Liver (tissue), 9 donors: Measurements from ENCODE around the gene CLK1. TPM values are rescaled to one million over a fixed set of nuclear protein-coding genes. Genes with fewer than 3 reads are reported as not detected.

ENCODE experiments used
- DNase-seq: peaks from one replicate; pipeline ENCODE4 v3.0.0-alpha.2; 2017; ENCODE audit warnings: low spot score
- H3K27ac ChIP-seq, 2 donors: one replicate each; pipeline ENCODE4 v1.7.0; 2013; ENCODE audit warnings: inconsistent platforms in 2 of 2, low read length in 2 of 2, control low read depth in 1 of 2, low read depth in 1 of 2, mild to moderate bottlenecking in 1 of 2
- H3K27me3 ChIP-seq, 4 donors: one replicate each; pipeline versions ENCODE4 v1.6.1 to v1.7.0; 2013; ENCODE audit warnings: low read length in 3 of 4, inconsistent platforms in 1 of 4, mild to moderate bottlenecking in 1 of 4, moderate library complexity in 1 of 4; ENCODE audit not compliant: control insufficient read depth in 4 of 4, insufficient read depth in 4 of 4
- H3K36me3 ChIP-seq, 4 donors: one replicate each; pipeline versions ENCODE4 v1.6.1 to v1.7.0; 2013; ENCODE audit warnings: low read length in 3 of 4, mild to moderate bottlenecking in 3 of 4, low read depth in 1 of 4, moderate library complexity in 1 of 4; ENCODE audit not compliant: control insufficient read depth in 4 of 4, insufficient read depth in 3 of 4
- H3K4me1 ChIP-seq, 4 donors: one replicate each; pipeline versions ENCODE4 v1.6.1 to v1.7.0; 2013; ENCODE audit warnings: low read length in 3 of 4, mild to moderate bottlenecking in 3 of 4, moderate library complexity in 1 of 4; ENCODE audit not compliant: control insufficient read depth in 4 of 4, insufficient read depth in 4 of 4
- H3K4me3 ChIP-seq, 3 donors: one replicate each; pipeline versions ENCODE4 v1.6.1 to v1.7.0; 2013; ENCODE audit warnings: low read length in 3 of 3, control low read depth in 1 of 3, low read depth in 1 of 3, mild to moderate bottlenecking in 1 of 3
- H3K9ac ChIP-seq, 2 donors: one replicate each; pipeline ENCODE4 v1.7.0; 2013; ENCODE audit warnings: low read length in 2 of 2, mild to moderate bottlenecking in 2 of 2, moderate library complexity in 2 of 2, control low read depth in 1 of 2, low read depth in 1 of 2
- H3K9me3 ChIP-seq, 4 donors: one replicate each; pipeline versions ENCODE4 v1.6.1 to v1.7.0; 2013; ENCODE audit warnings: low read length in 3 of 4; ENCODE audit not compliant: control insufficient read depth in 4 of 4
- ATF3 ChIP-seq: IDR thresholded peaks from 2 replicates; pipeline ENCODE4 v1.6.1; 2016; ENCODE audit warnings: antibody characterized with exemption
- CTCF ChIP-seq: fragments of 150-350 bp; IDR thresholded peaks from 2 replicates; pipeline ENCODE4 v1.5.1; 2017; ENCODE audit warnings: improper control_type of control experiment, low read depth, low read length; ENCODE audit not compliant: missing input control
- EGR1 ChIP-seq, 2 donors: IDR thresholded peaks; 2 replicates each; pipeline ENCODE4 v1.6.1; 2016 to 2018; ENCODE audit warnings: antibody characterized with exemption in 2 of 2, low read depth in 2 of 2
- FOXA1 ChIP-seq: IDR thresholded peaks from 2 replicates; pipeline ENCODE4 v1.6.1; 2016; ENCODE audit warnings: antibody characterized with exemption
- FOXA2 ChIP-seq: IDR thresholded peaks from 2 replicates; pipeline ENCODE4 v1.6.1; 2016; ENCODE audit warnings: antibody characterized with exemption
- GABPA ChIP-seq, 2 donors: IDR thresholded peaks in 1 of 2; conservative IDR thresholded peaks in 1 of 2; 2 replicates each; pipeline ENCODE4 v1.6.1; 2016; ENCODE audit warnings: antibody characterized with exemption in 2 of 2, mild to moderate bottlenecking in 1 of 2, moderate library complexity in 1 of 2
- HNF4A ChIP-seq, 2 donors: conservative IDR thresholded peaks; 2 replicates each; pipeline ENCODE4 v1.6.1; 2016; ENCODE audit warnings: antibody characterized with exemption in 2 of 2, mild to moderate bottlenecking in 2 of 2
- HNF4G ChIP-seq: IDR thresholded peaks from 2 replicates; pipeline ENCODE4 v1.6.1; 2016; ENCODE audit warnings: antibody characterized with exemption
- JUND ChIP-seq, 2 donors: IDR thresholded peaks; 2 replicates each; pipeline ENCODE4 v1.6.1; 2016; ENCODE audit warnings: antibody characterized with exemption in 2 of 2
- NR2F2 ChIP-seq: IDR thresholded peaks from 2 replicates; pipeline ENCODE4 v1.6.1; 2016; ENCODE audit warnings: antibody characterized with exemption
- REST ChIP-seq: IDR thresholded peaks from 2 replicates; pipeline ENCODE4 v1.6.1; 2016; ENCODE audit warnings: antibody characterized with exemption, mild to moderate bottlenecking
- RXRA ChIP-seq, 2 donors: IDR thresholded peaks; 2 replicates each; pipeline ENCODE4 v1.6.1; 2017 to 2018; ENCODE audit warnings: antibody characterized with exemption in 2 of 2, mild to moderate bottlenecking in 1 of 2
- SP1 ChIP-seq: IDR thresholded peaks from 2 replicates; pipeline ENCODE4 v1.6.1; 2018; ENCODE audit warnings: antibody characterized with exemption, mild to moderate bottlenecking
- TAF1 ChIP-seq: conservative IDR thresholded peaks from 2 replicates; pipeline ENCODE4 v1.6.1; 2016; ENCODE audit warnings: antibody characterized with exemption, mild to moderate bottlenecking
- YY1 ChIP-seq: IDR thresholded peaks from 2 replicates; pipeline ENCODE4 v1.6.1; 2016; ENCODE audit warnings: antibody characterized with exemption, mild to moderate bottlenecking
- ZBTB33 ChIP-seq: IDR thresholded peaks from 2 replicates; pipeline ENCODE4 v1.6.1; 2016; ENCODE audit warnings: antibody characterized with exemption
- WGBS: extraction: QIAGEN DNeasy Blood & Tissue Kit; methylation state at CpG from one replicate; pipeline ENCODE4 v1.1.7; 2013; 5-methylcytosine and 5-hydroxymethylcytosine counted together
- polyA plus RNA-seq, 2 donors: library from polyadenylated mRNA; stranded (reverse) in 1 of 2; unstranded in 1 of 2; fragments of 200-250 nt in 1 of 2; fragments of >200 nt in 1 of 2; fragmentation: Nextera tagmentation in 1 of 2; extraction: Ambion mirVana in 1 of 2; gene quantifications; one replicate each; pipeline versions ENCODE4 v1.2.1 to v1.2.3, GENCODE V29; 2013 to 2015
- total RNA-seq, 2 donors: library from RNA; depleted of rRNA; stranded (reverse); fragments of >200 nt; gene quantifications; one replicate each; pipeline ENCODE4 v1.2.3, GENCODE V29; 2014
- donor health status: healthy.
- donor health status: healthy.
- donor health status: healthy.
- donor health status: healthy.
- donor health status: healthy.

Gene CLK1
- total and polyA plus RNA-seq, 4 donors, result 21.2 to 86.3 (median 61.8) TPM

- H3K27me3 ChIP-seq, result no peaks in the 10 kb centered on the region
- TF ChIP-seq REST, result no peak
- TF ChIP-seq TAF1, result no peak
- no peak for TF ChIP-seq NR2F2
- TF ChIP-seq FOXA1, result no peak
- TF ChIP-seq SP1, result no peak
- no peak for TF ChIP-seq HNF4A (conservative IDR thresholded peaks at IDR 0.05)
- H3K9me3 ChIP-seq, result no peaks in the 10 kb centered on the region
- H3K4me3 ChIP-seq, result no peak overlapping the region
- peaks cover 8 to 60% (median 36%) of the 10 kb centered on the region in 4 donors for H3K36me3 ChIP-seq
- no peak overlapping the region for H3K27ac ChIP-seq
- no peak overlapping the region for H3K9ac ChIP-seq
- DNase-seq, result no peak
- no peaks in the 10 kb centered on the region for H3K4me1 ChIP-seq
These were observed 49.2 kb upstream of the CLK1 start for GRCh38 chr2:200913654-200914053.

- TF ChIP-seq REST (no peak), TAF1 (no peak), FOXA2 (no peak), GABPA (IDR thresholded peaks at IDR 0.05 in 1 of 2, conservative IDR thresholded peaks at IDR 0.05 in 1 of 2) (no peak), SP1 (no peak), RXRA (IDR thresholded peaks at IDR 0.05) (no peak), HNF4A (conservative IDR thresholded peaks at IDR 0.05) (no peak), ATF3 (no peak), CTCF (no peak), NR2F2 (no peak), JUND (IDR thresholded peaks at IDR 0.05) (no peak), ZBTB33 (no peak), HNF4G (no peak), YY1 (no peak), EGR1 (IDR thresholded peaks at IDR 0.05; ENCODE audit: low read depth in 2 of 2) (no peak)
- 95% methylated on average over 4 of the region's 4 CpGs for WGBS
These were observed 45.5 kb upstream of the CLK1 start for GRCh38 chr2:200909958-200910357.

More at GRCh38 chr2:200909958-200910357, 45.5 kb upstream of the CLK1 start:
- Histone ChIP-seq H3K36me3 (peaks cover 9 to 47% (median 26%) of the 10 kb centered on the region in 4 donors), H3K27ac (no peak overlapping the region), H3K9ac (no peak overlapping the region), H3K4me3 (no peak overlapping the region), H3K9me3 (no peaks in the 10 kb centered on the region), H3K27me3 (no peaks in the 10 kb centered on the region), H3K4me1 (no peaks in the 10 kb centered on the region)
- DNase-seq, result no peak
